ENCODE data around the gene COL18A1. TPM values are rescaled to one million over a fixed set of nuclear protein-coding genes. Genes with fewer than 3 reads are reported as not detected.

COL18A1 gene
- total and polyA plus RNA-seq, 3 donors from 2014 or later: 53.2 to 165 (median 111) TPM

GRCh38 chr21:45547545-45547900, 142.6 kb downstream of the COL18A1 start:
- intact Hi-C loops (cut with DNase I; ENCODE audit: low total_unique reads): no loop called here
- no peak overlapping the region for H3K27ac ChIP-seq
- H3K4me1 ChIP-seq: peaks cover 10% of the 10 kb centered on the region
- no peaks in the 10 kb centered on the region for H3K27me3 ChIP-seq
- 88 to 89% methylated on average over 3 of the region's 3 CpGs for WGBS, 2 donors
- H3K36me3 ChIP-seq (ENCODE audit: low read depth, missing control alignments): no peaks in the 10 kb centered on the region
- TF ChIP-seq POLR2A (IDR thresholded peaks at IDR 0.05): no peak
- TF ChIP-seq CTCF (IDR thresholded peaks at IDR 0.05): no peak
- no peak overlapping the region for H3K4me3 ChIP-seq
- no peak for DNase-seq
- H3K9me3 ChIP-seq: no peaks in the 10 kb centered on the region

GRCh38 chr21:45548711-45549491, 143.9 kb downstream of the COL18A1 start:
- H3K4me1 ChIP-seq: no peaks in the 10 kb centered on the region
- intact Hi-C loops (cut with DNase I; ENCODE audit: low total_unique reads): no loop called here
- WGBS, 2 donors: 82% methylated on average over 9 of the region's 9 CpGs
- H3K9me3 ChIP-seq: no peaks in the 10 kb centered on the region
- no peak for DNase-seq
- no peak overlapping the region for H3K4me3 ChIP-seq
- H3K27ac ChIP-seq: no peak overlapping the region
- no peaks in the 10 kb centered on the region for H3K27me3 ChIP-seq
- TF ChIP-seq CTCF (IDR thresholded peaks at IDR 0.05) (no peak), POLR2A (IDR thresholded peaks at IDR 0.05) (no peak)
- no peaks in the 10 kb centered on the region for H3K36me3 ChIP-seq (ENCODE audit: low read depth, missing control alignments)

GRCh38 chr21:45549626-45550463, 144.9 kb downstream of the COL18A1 start:
- no peak for DNase-seq
- Histone ChIP-seq H3K27me3 (no peaks in the 10 kb centered on the region), H3K27ac (no peak overlapping the region), H3K9me3 (no peaks in the 10 kb centered on the region), H3K4me3 (no peak overlapping the region), H3K36me3 (ENCODE audit: low read depth, missing control alignments) (no peaks in the 10 kb centered on the region), H3K4me1 (peaks cover 3% of the 10 kb centered on the region)
- intact Hi-C loops (cut with DNase I; ENCODE audit: low total_unique reads): loop anchor here (10.0 kb wide), 1 partner anchor 265 kb away; no protein-coding TSS in a partner anchor
- 73 to 76% methylated on average over 10 to 15 of the region's 15 CpGs for WGBS, 2 donors
- TF ChIP-seq CTCF (IDR thresholded peaks at IDR 0.05): no peak
- TF ChIP-seq POLR2A (IDR thresholded peaks at IDR 0.05): no peak

GRCh38 chr21:45550522-45551210, 145.7 kb downstream of the COL18A1 start:
- intact Hi-C loops (cut with DNase I; ENCODE audit: low total_unique reads): loop anchor here (10.0 kb wide), 1 partner anchor 264 kb away; no protein-coding TSS in a partner anchor
- Histone ChIP-seq H3K4me1 (peaks cover 3% of the 10 kb centered on the region), H3K9me3 (no peaks in the 10 kb centered on the region), H3K27me3 (no peaks in the 10 kb centered on the region), H3K4me3 (no peak overlapping the region), H3K36me3 (ENCODE audit: low read depth, missing control alignments) (no peaks in the 10 kb centered on the region), H3K27ac (no peak overlapping the region)
- 63 to 75% methylated on average over 17 of the region's 17 CpGs for WGBS, 2 donors
- no peak for TF ChIP-seq POLR2A (IDR thresholded peaks at IDR 0.05)
- no peak for TF ChIP-seq CTCF (IDR thresholded peaks at IDR 0.05)
- no peak for DNase-seq
